ENCODE data around the gene LYRM4. TPM values are rescaled to one million over a fixed set of nuclear protein-coding genes. Genes with fewer than 3 reads are reported as not detected.

Gene LYRM4
- total RNA-seq, 6 experiments from 2014 or later = 5.7 to 11.5 (median 8.5) TPM

DNA sequence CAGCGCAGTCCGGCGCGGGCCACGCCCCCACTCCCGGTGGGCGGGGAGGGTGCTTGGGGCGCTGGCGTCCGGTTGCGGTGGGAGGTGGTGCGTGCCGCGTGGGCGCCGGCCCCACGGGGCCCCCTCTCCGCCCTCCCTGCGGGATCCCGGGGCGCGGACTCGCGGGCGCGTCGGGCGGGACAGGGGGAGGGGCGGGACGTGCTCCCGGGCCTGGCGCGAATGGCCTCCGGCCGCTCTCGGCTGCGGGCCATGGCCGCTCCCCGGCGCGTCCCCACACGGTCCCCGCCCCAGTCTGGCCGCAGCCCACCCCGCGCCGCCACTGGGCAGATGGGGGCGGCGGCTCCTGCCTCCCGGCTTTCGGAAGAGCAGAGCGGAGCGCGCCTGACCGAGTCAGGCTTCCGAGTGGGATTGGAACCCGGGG, 176.4 kb downstream of the LYRM4 start:
- intact Hi-C loops (cut with DNase I) = no loop called here
- WGBS (ENCODE audit: insufficient coverage, low coverage, low lambda C conversion rate, missing lambda C conversion rate) = no CpG with 5 or more reads among the region's 57 CpGs
- no peak for TF ChIP-seq POLR2A (IDR thresholded peaks at IDR 0.05)
- TF ChIP-seq, protein P1, sequence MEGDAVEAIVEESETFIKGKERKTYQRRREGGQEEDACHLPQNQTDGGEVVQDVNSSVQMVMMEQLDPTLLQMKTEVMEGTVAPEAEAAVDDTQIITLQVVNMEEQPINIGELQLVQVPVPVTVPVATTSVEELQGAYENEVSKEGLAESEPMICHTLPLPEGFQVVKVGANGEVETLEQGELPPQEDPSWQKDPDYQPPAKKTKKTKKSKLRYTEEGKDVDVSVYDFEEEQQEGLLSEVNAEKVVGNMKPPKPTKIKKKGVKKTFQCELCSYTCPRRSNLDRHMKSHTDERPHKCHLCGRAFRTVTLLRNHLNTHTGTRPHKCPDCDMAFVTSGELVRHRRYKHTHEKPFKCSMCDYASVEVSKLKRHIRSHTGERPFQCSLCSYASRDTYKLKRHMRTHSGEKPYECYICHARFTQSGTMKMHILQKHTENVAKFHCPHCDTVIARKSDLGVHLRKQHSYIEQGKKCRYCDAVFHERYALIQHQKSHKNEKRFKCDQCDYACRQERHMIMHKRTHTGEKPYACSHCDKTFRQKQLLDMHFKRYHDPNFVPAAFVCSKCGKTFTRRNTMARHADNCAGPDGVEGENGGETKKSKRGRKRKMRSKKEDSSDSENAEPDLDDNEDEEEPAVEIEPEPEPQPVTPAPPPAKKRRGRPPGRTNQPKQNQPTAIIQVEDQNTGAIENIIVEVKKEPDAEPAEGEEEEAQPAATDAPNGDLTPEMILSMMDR (IDR thresholded peaks at IDR 0.05) = no peak
- peak; percentile 60 to 71 (median 68) for ATAC-seq
- peak overlapping the region; percentile 78 to 84 (median 84) for H3K27ac ChIP-seq
- peak; percentile 63 to 72 (median 65) for DNase-seq
- no peaks in the 10 kb centered on the region for H3K4me1 ChIP-seq
- no peaks in the 10 kb centered on the region for H3K9me3 ChIP-seq
- H3K4me3 ChIP-seq = peak overlapping the region; percentile 63 to 70 (median 64)
- no peaks in the 10 kb centered on the region for H3K27me3 ChIP-seq
- H3K36me3 ChIP-seq = no peaks in the 10 kb centered on the region

DNA sequence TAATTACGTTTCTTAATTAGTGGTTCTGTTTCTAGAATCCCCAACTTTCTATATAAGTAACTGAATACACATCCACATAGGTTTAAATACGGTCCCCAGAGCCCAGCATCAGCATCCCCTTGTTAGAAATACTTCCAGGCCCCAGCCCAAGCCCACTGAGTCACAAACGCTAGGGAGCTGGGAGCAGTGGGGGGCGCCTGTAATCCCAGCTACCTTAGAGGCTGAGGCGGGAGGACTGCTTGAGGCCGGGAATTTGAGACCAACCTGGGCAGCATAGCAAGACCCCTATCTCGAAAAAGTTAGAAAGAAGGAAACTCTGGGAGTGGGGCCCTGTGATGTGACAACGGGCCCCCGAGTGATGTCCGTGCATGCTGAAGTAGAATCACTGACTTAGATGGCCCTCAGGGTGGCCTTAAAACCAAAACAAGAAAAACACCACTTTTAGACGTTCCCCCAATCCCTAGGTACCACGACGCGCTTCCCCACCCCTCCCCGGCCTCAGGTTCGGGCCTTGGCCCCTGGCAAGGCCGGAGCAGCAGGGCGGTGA, 176.9 kb downstream of the LYRM4 start:
- no peak for TF ChIP-seq POLR2A (IDR thresholded peaks at IDR 0.05)
- Histone ChIP-seq H3K27ac (peak overlapping the region; percentile 78 to 84 (median 84)), H3K4me3 (peak overlapping the region; percentile 63 to 70 (median 64)), H3K4me1 (no peaks in the 10 kb centered on the region), H3K36me3 (no peaks in the 10 kb centered on the region), H3K27me3 (no peaks in the 10 kb centered on the region), H3K9me3 (no peaks in the 10 kb centered on the region)
- ATAC-seq (no peak), DNase-seq (no peak)
- intact Hi-C loops (cut with DNase I) = no loop called here
- WGBS (ENCODE audit: insufficient coverage, low coverage, low lambda C conversion rate, missing lambda C conversion rate) = 77% methylated on average over 8 of the region's 18 CpGs

DNA sequence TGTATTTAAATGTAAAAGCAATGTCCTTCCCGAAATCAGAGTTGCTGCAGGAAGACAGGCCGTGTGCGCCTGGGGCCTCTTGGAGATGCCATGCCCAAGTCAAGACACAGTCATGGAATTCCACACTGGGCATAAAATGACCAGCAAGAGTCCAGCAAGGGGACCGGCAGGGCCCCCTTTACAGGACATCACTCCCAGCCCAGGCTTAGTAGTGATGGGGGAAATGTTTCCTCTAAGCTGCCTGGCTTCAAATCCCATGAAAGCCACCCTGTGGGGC, 177.5 kb downstream of the LYRM4 start:
- H3K4me1 ChIP-seq = no peaks in the 10 kb centered on the region
- TF ChIP-seq, protein P1 (IDR thresholded peaks at IDR 0.05) = no peak
- no peak for TF ChIP-seq POLR2A (IDR thresholded peaks at IDR 0.05)
- ATAC-seq (no peak), DNase-seq (no peak)
- intact Hi-C loops (cut with DNase I) = no loop called here
- no peak overlapping the region for H3K27ac ChIP-seq
- no peak overlapping the region for H3K4me3 ChIP-seq
- H3K36me3 ChIP-seq = no peaks in the 10 kb centered on the region
- 33% methylated on average over 3 of the region's 4 CpGs for WGBS (ENCODE audit: insufficient coverage, low coverage, low lambda C conversion rate, missing lambda C conversion rate)
- H3K27me3 ChIP-seq = no peaks in the 10 kb centered on the region
- H3K9me3 ChIP-seq = no peaks in the 10 kb centered on the region

DNA sequence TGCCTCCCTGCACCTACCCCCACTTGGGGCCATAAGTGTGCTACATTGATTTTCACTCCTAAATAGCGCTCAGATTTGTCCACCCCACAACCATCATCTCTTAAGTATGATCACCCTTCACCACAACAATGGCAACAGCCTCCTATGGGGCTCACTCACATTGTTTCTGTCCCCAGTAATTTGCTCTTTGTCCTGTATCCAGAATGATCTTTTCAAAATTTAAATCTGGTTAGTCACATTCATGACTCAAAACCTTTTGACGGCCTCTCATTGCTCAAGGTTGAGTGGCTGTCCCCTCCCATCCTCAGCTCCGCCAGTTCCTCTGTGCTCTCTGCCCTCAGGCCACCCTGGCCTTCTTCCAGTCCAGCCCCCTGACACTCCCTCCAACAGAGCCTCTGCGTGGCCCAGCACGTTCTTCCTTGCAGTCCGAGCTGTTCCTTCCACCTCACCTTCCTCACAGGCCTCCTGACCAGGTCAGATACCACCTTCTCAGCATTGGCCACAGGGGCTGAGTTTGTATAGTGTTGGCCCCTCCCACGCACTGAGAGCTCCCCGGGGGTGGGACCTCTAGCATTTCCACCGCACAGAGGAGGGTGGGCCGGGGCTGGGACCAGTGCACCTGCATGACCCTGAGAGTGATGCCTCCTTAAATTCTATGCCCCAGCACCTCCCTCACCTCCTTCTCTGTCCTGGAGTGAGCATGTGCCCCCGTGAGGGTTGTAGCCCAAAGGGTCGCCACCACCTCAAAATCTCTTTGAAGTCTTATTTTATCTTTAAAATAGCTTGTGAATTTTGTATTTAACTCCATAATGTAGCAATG, 178.1 kb downstream of the LYRM4 start:
- Histone ChIP-seq H3K27ac (no peak overlapping the region), H3K27me3 (no peaks in the 10 kb centered on the region), H3K9me3 (no peaks in the 10 kb centered on the region), H3K4me1 (no peaks in the 10 kb centered on the region), H3K4me3 (no peak overlapping the region), H3K36me3 (no peaks in the 10 kb centered on the region)
- WGBS (ENCODE audit: insufficient coverage, low coverage, low lambda C conversion rate, missing lambda C conversion rate) = 82% methylated on average over 8 of the region's 12 CpGs
- DNase-seq (peak in 1 of 3 donors; percentile 57), ATAC-seq (peak in 1 of 4 donors; percentile 17)
- intact Hi-C loops (cut with DNase I) = no loop called here
- TF ChIP-seq, protein P1 (IDR thresholded peaks at IDR 0.05) = no peak
- TF ChIP-seq POLR2A (IDR thresholded peaks at IDR 0.05) = no peak

DNA sequence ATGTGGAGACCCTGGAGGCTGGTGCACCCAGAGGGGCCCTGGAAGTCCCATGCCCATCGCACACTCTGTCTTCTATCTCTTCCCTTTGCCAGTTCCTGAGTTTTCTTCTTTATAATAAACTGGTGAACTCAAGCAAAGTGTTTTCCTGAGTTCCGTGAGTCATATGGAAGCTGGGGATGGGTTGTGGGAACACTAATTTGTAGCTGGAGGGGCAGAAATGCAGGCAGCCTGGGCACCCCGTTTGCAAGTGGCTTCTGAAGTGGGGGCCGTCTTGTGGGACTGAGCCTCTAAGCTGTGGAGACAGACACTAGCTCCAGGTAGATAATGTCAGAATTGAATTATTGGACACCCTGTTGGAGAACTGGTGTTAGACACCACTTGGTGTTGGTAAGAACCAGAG, 178.8 kb downstream of the LYRM4 start:
- TF ChIP-seq, protein P1 (IDR thresholded peaks at IDR 0.05) = no peak
- TF ChIP-seq POLR2A (IDR thresholded peaks at IDR 0.05) = no peak
- Histone ChIP-seq H3K27me3 (no peaks in the 10 kb centered on the region), H3K4me1 (no peaks in the 10 kb centered on the region), H3K36me3 (no peaks in the 10 kb centered on the region), H3K4me3 (no peak overlapping the region), H3K27ac (no peak overlapping the region), H3K9me3 (no peaks in the 10 kb centered on the region)
- DNase-seq (no peak), ATAC-seq (no peak)
- intact Hi-C loops (cut with DNase I) = no loop called here
- WGBS (ENCODE audit: insufficient coverage, low coverage, low lambda C conversion rate, missing lambda C conversion rate) = 33% methylated on average over 3 of the region's 4 CpGs

All from right lobe of liver (tissue), 6 donors.